ENCODE measurements around the gene ERBIN.

- no peak for TF ChIP-seq CTCF (IDR thresholded peaks at IDR 0.05; ENCODE audit: low read depth, low read length, poor library complexity, severe bottlenecking)
- TF ChIP-seq EZH2phosphoT487 (IDR thresholded peaks at IDR 0.05; ENCODE audit: borderline replicate concordance, low read length), result no peak
Measured at GRCh38 chr5:65900746-65901145, 25.6 kb upstream of the ERBIN start.
